A549 (cell line): ENCODE results near the gene ITGAL.

ENCODE experiments used
- CHD2 ChIP-seq: fragments of 150-350 bp; IDR thresholded peaks from 2 replicates; pipeline ENCODE4 v1.6.1; 2014; ENCODE audit warnings: low read length; ENCODE audit not compliant: partially characterized antibody
- EP300 ChIP-seq, 2 experiments: fragments of >200 bp; sonication (Bioruptor Twin); formaldehyde crosslinking; IDR thresholded peaks; 2 replicates in 1 of 2; 3 replicates in 1 of 2; pipeline ENCODE4 v1.6.1; 2016 to 2017
- HDAC2 ChIP-seq: fragments of 200-600 bp; sonication (generic); IDR thresholded peaks from 2 replicates; pipeline ENCODE4 v1.6.1; 2016
- JUN ChIP-seq, 2 experiments: fragments of >200 bp; sonication (Bioruptor Twin); formaldehyde crosslinking; IDR thresholded peaks; 2 replicates in 1 of 2; 3 replicates in 1 of 2; pipeline ENCODE4 v1.6.1; 2016 to 2017
- MYC ChIP-seq: IDR thresholded peaks from 2 replicates; pipeline ENCODE4 v1.6.1; 2012; ENCODE audit warnings: mild to moderate bottlenecking, inconsistent platforms, low read length, improper control_type of control experiment, borderline replicate concordance
- PHF8 ChIP-seq: fragments of 200-600 bp; sonication (generic); IDR thresholded peaks from 2 replicates; pipeline ENCODE4 v1.6.1; 2016; ENCODE audit warnings: low read depth, mild to moderate bottlenecking, antibody characterized with exemption, moderate library complexity, borderline replicate concordance
- POLR2A ChIP-seq: IDR thresholded peaks from 2 replicates; pipeline ENCODE4 v1.6.1; 2012; ENCODE audit warnings: mild to moderate bottlenecking, low read length
- RAD21 ChIP-seq, 2 experiments: fragments of >200 bp in 1 of 2; sonication (Bioruptor Twin) in 1 of 2; formaldehyde crosslinking in 1 of 2; IDR thresholded peaks in 1 of 2; conservative IDR thresholded peaks in 1 of 2; 2 replicates in 1 of 2; 3 replicates in 1 of 2; pipeline ENCODE4 v1.6.1; 2012 to 2018; ENCODE audit warnings: inconsistent platforms in 1 of 2
- SMC3 ChIP-seq: fragments of >200 bp; sonication (Bioruptor Twin); formaldehyde crosslinking; IDR thresholded peaks from 3 replicates; pipeline ENCODE4 v1.6.1; 2018; ENCODE audit warnings: inconsistent platforms
- TF ChIP-seq, protein P1 (sequence below): fragments of >200 bp; sonication (Bioruptor Twin); formaldehyde crosslinking; IDR thresholded peaks from 3 replicates; pipeline ENCODE4 v1.5.1; 2016
- TF ChIP-seq, protein P2 (sequence below): fragments of 250-450 bp; sonication (Bioruptor Pico); IDR thresholded peaks from 2 replicates; pipeline ENCODE4 v1.5.0; 2020; ENCODE audit warnings: low read depth, mild to moderate bottlenecking, moderate library complexity
- TF ChIP-seq, protein P3 (sequence below): IDR thresholded peaks from 2 replicates; pipeline ENCODE4 v1.6.1; 2012

DNA sequence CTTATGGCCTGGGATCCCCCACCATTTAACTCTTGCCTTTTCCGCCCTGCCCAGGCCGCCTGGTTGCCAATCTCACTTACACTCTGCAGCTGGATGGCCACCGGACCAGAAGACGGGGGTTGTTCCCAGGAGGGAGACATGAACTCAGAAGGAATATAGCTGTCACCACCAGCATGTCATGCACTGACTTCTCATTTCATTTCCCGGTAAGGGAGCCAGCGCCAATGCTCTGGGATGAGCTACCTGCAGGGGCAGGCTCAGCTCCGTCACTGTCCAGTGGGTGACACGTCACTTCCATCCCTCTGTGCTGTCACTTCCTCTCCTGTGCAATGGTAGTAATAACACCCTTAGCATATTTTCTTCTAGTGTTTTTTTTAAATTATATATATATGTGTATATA is 26.7 kb downstream of the ITGAL start:
- TF ChIP-seq CHD2 (no peak), PHF8 (no peak), EP300 (IDR thresholded peaks at IDR 0.05) (no peak), SMC3 (no peak), HDAC2 (no peak), MYC (no peak), RAD21 (conservative IDR thresholded peaks at IDR 0.05 in 1 of 2, IDR thresholded peaks at IDR 0.05 in 1 of 2) (no peak), POLR2A (no peak), JUN (IDR thresholded peaks at IDR 0.05) (no peak)
- TF ChIP-seq, protein P1, sequence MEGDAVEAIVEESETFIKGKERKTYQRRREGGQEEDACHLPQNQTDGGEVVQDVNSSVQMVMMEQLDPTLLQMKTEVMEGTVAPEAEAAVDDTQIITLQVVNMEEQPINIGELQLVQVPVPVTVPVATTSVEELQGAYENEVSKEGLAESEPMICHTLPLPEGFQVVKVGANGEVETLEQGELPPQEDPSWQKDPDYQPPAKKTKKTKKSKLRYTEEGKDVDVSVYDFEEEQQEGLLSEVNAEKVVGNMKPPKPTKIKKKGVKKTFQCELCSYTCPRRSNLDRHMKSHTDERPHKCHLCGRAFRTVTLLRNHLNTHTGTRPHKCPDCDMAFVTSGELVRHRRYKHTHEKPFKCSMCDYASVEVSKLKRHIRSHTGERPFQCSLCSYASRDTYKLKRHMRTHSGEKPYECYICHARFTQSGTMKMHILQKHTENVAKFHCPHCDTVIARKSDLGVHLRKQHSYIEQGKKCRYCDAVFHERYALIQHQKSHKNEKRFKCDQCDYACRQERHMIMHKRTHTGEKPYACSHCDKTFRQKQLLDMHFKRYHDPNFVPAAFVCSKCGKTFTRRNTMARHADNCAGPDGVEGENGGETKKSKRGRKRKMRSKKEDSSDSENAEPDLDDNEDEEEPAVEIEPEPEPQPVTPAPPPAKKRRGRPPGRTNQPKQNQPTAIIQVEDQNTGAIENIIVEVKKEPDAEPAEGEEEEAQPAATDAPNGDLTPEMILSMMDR: no peak
- TF ChIP-seq, protein P2, sequence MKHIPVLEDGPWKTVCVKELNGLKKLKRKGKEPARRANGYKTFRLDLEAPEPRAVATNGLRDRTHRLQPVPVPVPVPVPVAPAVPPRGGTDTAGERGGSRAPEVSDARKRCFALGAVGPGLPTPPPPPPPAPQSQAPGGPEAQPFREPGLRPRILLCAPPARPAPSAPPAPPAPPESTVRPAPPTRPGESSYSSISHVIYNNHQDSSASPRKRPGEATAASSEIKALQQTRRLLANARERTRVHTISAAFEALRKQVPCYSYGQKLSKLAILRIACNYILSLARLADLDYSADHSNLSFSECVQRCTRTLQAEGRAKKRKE (CRISPR knock-in tag): no peak
- TF ChIP-seq, protein P3, sequence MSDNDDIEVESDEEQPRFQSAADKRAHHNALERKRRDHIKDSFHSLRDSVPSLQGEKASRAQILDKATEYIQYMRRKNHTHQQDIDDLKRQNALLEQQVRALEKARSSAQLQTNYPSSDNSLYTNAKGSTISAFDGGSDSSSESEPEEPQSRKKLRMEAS: no peak
